ENCODE measurements around the gene LRRC59. TPM values are rescaled to one million over a fixed set of nuclear protein-coding genes. Genes with fewer than 3 reads are reported as not detected.

LRRC59 gene
- total RNA-seq, 1 donor: 181 TPM

- DNase-seq (ENCODE audit: low read depth): no peak
- no peak overlapping the region for H3K4me3 ChIP-seq (ENCODE audit: low read depth, low read length)
- TF ChIP-seq CTCF (IDR thresholded peaks at IDR 0.05; ENCODE audit: insufficient read depth, low read depth, low read length): no peak
Observed at GRCh38 chr17:50355701-50356341, 41.5 kb downstream of the LRRC59 start.

- no peak for TF ChIP-seq CTCF (IDR thresholded peaks at IDR 0.05; ENCODE audit: insufficient read depth, low read depth, low read length)
- no peak for DNase-seq (ENCODE audit: low read depth)
- H3K4me3 ChIP-seq (ENCODE audit: low read depth, low read length): no peak overlapping the region
Observed at GRCh38 chr17:50355336-50355700, 42.0 kb downstream of the LRRC59 start.

- no peak for TF ChIP-seq CTCF (IDR thresholded peaks at IDR 0.05; ENCODE audit: insufficient read depth, low read depth, low read length)
- DNase-seq (ENCODE audit: low read depth): no peak
- no peak overlapping the region for H3K4me3 ChIP-seq (ENCODE audit: low read depth, low read length)
Observed at GRCh38 chr17:50354776-50355175, 42.5 kb downstream of the LRRC59 start.

GRCh38 chr17:50354198-50354597, 43.1 kb downstream of the LRRC59 start:
- DNase-seq (ENCODE audit: low read depth): no peak
- H3K4me3 ChIP-seq (ENCODE audit: low read depth, low read length): no peak overlapping the region
- TF ChIP-seq CTCF (IDR thresholded peaks at IDR 0.05; ENCODE audit: insufficient read depth, low read depth, low read length): no peak

- TF ChIP-seq CTCF (IDR thresholded peaks at IDR 0.05; ENCODE audit: insufficient read depth, low read depth, low read length): no peak
- DNase-seq (ENCODE audit: low read depth): no peak
- H3K4me3 ChIP-seq (ENCODE audit: low read depth, low read length): no peak overlapping the region
Observed at GRCh38 chr17:50353600-50354195, 43.6 kb downstream of the LRRC59 start.

- DNase-seq (ENCODE audit: low read depth): no peak
- no peak for TF ChIP-seq CTCF (IDR thresholded peaks at IDR 0.05; ENCODE audit: insufficient read depth, low read depth, low read length)
- no peak overlapping the region for H3K4me3 ChIP-seq (ENCODE audit: low read depth, low read length)
Observed at GRCh38 chr17:50352693-50353599, 44.4 kb downstream of the LRRC59 start.

Data from fibroblast of villous mesenchyme (primary cell).